Naive B cell (primary cell): ENCODE measurements around the gene DRAXIN. TPM values are rescaled to one million over a fixed set of nuclear protein-coding genes. Genes with fewer than 3 reads are reported as not detected.

Experiments used
- ATAC-seq, 2 donors: fragments of 150-1000 bp; cut with Tn5 transposase; 2 replicates each; pipeline ENCODE4 v1.10.0; 2021; ENCODE audit warnings: low read depth in 2 of 2, mild to moderate bottlenecking in 2 of 2, moderate library complexity in 2 of 2
- DNase-seq: peaks from one replicate; pipeline ENCODE4 v3.0.0; 2022
- H3K27ac Mint-ChIP-seq, 6 donors: one replicate each; pipeline ENCODE4 v1.8.0; 2020 to 2022; ENCODE audit warnings: mild to moderate bottlenecking in 6 of 6, mixed read lengths in 6 of 6, moderate library complexity in 5 of 6, inconsistent platforms in 2 of 6
- H3K27me3 Mint-ChIP-seq, 3 donors: one replicate each; pipeline ENCODE4 v1.8.0; 2021 to 2022; ENCODE audit warnings: mixed read lengths in 3 of 3, mild to moderate bottlenecking in 1 of 3
- H3K36me3 Mint-ChIP-seq, 2 donors: one replicate each; pipeline ENCODE4 v1.8.0; 2020 to 2022; ENCODE audit warnings: mixed read lengths in 2 of 2, inconsistent platforms in 1 of 2, mild to moderate bottlenecking in 1 of 2
- H3K4me1 Mint-ChIP-seq, 3 donors: one replicate each; pipeline ENCODE4 v1.8.0; 2020 to 2022; ENCODE audit warnings: mixed read lengths in 3 of 3, inconsistent platforms in 1 of 3, mild to moderate bottlenecking in 1 of 3, moderate library complexity in 1 of 3
- H3K4me3 Mint-ChIP-seq, 8 donors: one replicate each; pipeline ENCODE4 v1.8.0; 2020 to 2022; ENCODE audit warnings: mild to moderate bottlenecking in 8 of 8, mixed read lengths in 8 of 8, moderate library complexity in 8 of 8, inconsistent platforms in 2 of 8
- H3K9me3 Mint-ChIP-seq, 7 donors: one replicate each; pipeline ENCODE4 v1.8.0; 2020 to 2022; ENCODE audit warnings: mixed read lengths in 7 of 7, mild to moderate bottlenecking in 5 of 7, inconsistent platforms in 2 of 7, moderate library complexity in 1 of 7
- polyA plus RNA-seq, 6 donors: library from polyadenylated mRNA; unstranded; fragments of 300-500 nt; fragmentation: Illumina TruSeq; gene quantifications; one replicate each; pipeline ENCODE4 v1.2.3, GENCODE V29; 2021; ENCODE audit warnings: low read depth in 6 of 6

Gene DRAXIN
- polyA plus RNA-seq, 6 donors from 2014 or later = 0.04 to 0.09 (median 0.09) TPM; not detected in 1

DNA sequence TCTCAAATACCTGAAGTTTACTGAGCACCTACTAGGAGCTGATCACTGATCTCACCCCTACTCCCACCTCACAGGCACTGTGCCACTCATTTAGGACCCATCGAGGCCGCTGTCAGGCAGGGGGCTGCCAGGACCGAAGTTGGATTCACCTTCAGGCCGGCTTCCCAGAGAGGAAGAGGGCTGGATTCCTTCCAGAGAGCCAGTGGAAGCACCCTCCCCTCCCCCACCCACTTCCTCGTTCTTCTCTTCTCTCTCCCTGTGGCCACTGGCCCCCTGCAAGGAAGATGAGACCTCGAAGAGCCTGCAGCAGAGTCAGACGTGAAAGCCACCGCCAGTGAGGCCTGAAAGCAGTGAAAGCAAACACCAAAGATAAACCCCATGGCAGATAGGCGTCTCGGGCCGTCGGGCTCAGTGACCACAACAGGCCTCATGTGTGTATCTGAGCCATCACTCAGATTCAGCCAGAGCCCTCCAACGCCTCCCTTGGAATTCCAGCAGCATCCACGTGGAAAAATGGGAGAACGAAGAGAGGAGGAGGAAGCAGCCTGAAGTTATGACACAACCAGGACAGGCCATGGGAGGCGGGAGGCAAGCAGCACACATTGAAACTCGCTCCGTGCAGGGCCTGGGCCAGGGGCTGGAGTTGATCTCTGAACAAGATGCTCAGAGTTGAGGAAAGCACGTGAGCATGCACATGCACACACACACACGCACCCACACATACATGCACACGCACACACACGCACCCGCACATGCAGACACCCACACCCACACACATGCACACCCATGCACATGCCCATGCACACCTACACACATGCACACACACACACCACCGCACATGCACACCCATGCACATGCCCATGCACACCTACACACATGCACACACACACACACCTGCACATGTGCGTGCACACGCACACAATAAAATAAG, 38.3 kb downstream of the DRAXIN start:
- H3K9me3 Mint-ChIP-seq = no peaks in the 10 kb centered on the region
- H3K36me3 Mint-ChIP-seq = no peaks in the 10 kb centered on the region
- H3K4me3 Mint-ChIP-seq = peak overlapping the region; percentile 83 to 96 (median 90)
- peaks cover 29 to 49% (median 42%) of the 10 kb centered on the region in 3 donors for H3K4me1 Mint-ChIP-seq
- peak in 1 of 2 donors; percentile 23 for ATAC-seq
- H3K27ac Mint-ChIP-seq = peak overlapping the region in 5 of 6 donors; percentile 82 to 95 (median 92)
- no peak for DNase-seq
- no peaks in the 10 kb centered on the region for H3K27me3 Mint-ChIP-seq

DNA sequence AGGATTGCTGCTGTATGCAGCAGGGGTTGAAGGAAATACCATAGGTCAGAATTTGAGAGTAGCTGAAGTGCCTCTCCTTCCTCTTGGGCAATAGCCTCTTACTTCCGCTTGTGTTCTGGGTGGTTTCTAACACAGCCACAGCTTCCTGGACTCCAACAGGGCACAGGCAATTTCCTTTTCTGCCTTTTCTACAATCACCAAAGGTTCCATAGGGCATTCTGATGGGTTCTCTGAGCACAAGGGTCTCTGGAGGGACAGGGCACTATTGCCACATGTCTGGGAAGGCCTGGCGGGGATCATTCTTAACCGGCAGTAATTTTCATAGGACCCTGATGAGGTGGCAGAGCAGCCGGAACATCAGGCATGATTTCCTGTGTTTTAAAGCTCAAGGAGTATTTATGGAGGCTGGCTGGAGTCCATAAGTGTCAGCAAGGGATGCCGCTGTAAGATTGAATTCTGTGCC, 39.0 kb downstream of the DRAXIN start:
- ATAC-seq = peak; percentile 96 to 97
- Mint-ChIP-seq H3K4me1 (peaks cover 27 to 49% (median 38%) of the 10 kb centered on the region in 3 donors), H3K9me3 (no peaks in the 10 kb centered on the region), H3K27ac (peak overlapping the region; percentile 60 to 97 (median 94)), H3K36me3 (no peaks in the 10 kb centered on the region), H3K27me3 (no peaks in the 10 kb centered on the region), H3K4me3 (peak overlapping the region; percentile 83 to 96 (median 90))
- DNase-seq = peak; percentile 64

DNA sequence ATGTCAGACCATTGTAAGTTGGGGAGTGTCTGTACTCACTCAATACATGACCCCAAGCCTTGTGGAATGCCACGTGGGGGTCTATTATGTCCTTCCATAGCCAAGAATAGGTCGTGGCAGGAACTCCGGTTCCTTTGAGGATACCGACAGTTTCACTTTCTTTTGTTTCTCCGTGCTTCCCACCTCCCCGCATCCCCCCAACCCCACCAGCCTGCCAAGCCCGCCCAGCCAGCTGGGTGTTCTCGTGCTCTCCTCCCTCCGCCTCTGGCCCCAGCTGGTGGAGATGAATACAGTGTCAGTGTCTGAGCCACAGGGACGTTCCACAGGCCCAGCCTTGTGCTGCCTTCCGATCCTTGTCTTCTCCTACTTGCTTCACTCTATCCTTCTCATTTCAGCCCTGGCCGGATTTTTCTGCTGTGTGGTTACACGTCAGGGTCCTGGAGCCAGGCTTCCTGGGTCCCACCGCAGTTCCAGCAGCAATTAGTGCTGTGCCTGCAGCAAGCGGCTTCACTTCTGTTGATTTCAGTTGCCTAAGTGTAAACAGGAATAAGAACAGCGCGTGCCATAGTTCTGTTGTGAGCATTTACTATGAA, 40.3 kb downstream of the DRAXIN start:
- Mint-ChIP-seq H3K36me3 (no peaks in the 10 kb centered on the region), H3K9me3 (no peaks in the 10 kb centered on the region), H3K4me3 (peak overlapping the region; percentile 84 to 96 (median 91)), H3K27me3 (no peaks in the 10 kb centered on the region), H3K27ac (peak overlapping the region in 5 of 6 donors; percentile 61 to 96 (median 88)), H3K4me1 (peaks cover 23 to 51% (median 43%) of the 10 kb centered on the region in 3 donors)
- no peak for ATAC-seq
- no peak for DNase-seq

DNA sequence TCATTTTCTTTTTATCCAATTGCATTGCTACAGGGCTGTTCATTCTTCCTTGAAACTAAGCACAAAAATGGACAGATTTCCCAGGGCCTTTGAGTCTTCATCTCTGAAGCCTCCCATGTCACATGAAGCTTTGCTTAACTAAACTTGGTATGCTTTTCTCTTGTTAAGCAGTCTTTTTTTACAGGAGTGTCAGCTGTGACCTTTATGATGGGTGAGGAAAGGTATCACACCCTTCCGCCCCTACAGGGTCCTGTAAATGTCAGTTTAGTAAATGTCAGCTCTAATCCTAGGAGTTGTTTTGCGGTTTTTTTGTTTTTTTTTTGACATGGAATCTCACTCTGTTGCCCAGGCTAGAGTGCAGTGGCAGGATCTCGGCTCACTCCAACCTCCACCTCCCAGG, 41.8 kb downstream of the DRAXIN start:
- Mint-ChIP-seq H3K4me1 (peaks cover 33 to 62% (median 53%) of the 10 kb centered on the region in 3 donors), H3K9me3 (no peaks in the 10 kb centered on the region), H3K27me3 (no peaks in the 10 kb centered on the region), H3K4me3 (peak overlapping the region in 1 of 8 donors; percentile 38), H3K27ac (peak overlapping the region in 1 of 6 donors; percentile 70), H3K36me3 (no peaks in the 10 kb centered on the region)
- ATAC-seq (no peak), DNase-seq (no peak)

DNA sequence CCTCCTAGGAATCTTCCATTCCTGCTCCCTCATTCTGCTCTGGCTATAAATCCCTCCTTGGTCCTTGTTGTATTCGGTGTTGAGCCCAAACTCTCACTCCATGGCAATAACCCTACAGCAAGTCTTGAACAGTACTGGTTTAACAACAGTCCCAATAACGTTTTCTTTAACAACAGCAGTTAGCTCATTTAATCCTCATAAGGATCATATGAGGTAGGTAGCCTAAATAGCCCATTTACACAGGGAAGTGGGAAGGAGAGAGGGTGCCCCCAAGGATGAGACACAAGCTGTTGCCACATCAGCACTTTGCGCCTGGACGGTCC, 44.0 kb downstream of the DRAXIN start:
- Mint-ChIP-seq H3K27me3 (no peaks in the 10 kb centered on the region), H3K4me1 (peaks cover 25 to 64% (median 61%) of the 10 kb centered on the region in 3 donors), H3K27ac (peak overlapping the region in 5 of 6 donors; percentile 77 to 97 (median 90)), H3K9me3 (no peaks in the 10 kb centered on the region), H3K4me3 (peak overlapping the region; percentile 90 to 99 (median 96)), H3K36me3 (no peaks in the 10 kb centered on the region)
- ATAC-seq (peak; percentile 1 to 5), DNase-seq (no peak)

DNA sequence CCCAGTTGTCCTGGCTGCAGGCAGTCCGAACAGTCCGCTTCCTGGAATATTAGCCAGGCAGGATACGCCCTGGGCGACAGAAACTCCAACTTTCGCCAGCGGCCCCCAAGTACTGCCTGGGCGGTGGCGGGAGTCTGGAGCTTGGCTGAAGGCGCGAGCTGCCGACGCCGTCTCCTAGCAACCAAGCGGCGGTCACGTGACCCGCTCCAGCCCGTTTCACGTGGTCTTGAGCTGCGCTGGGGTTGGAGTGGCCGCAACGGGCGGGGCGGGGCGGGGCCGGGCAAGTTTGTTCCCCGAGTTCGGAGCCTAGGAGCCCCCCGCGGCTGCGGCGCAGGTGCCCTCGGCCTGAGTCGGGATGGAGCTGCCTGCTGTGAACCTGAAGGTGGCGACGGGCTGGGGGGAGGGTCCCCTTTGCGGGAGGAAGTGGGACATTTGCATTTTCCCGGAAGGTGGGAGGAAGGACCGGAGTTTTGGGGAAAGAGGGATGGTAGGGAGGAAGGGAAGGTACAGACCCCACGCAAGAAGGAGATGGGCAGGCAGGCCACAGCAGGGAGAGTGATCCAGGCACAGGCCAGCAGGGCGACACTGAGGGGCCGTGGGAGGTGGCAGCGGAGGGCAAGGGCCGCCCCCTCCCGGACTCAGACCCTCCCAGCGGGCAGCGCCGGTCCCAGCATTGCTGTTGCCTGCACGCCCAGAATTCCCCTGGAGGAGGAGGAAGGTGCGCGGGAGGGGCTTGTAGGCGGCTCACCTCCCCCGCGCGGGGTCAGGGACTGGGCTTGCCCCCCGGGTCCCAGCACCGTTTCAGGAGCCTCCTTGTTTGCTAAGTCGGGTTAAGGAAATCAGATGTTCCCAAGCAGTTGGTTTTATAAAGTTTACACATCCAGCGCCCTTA, 44.6 kb downstream of the DRAXIN start, which contains the start of gene AGTRAP:
Gene AGTRAP (plus strand): TSS at position 283 of the 892 bp plus-strand sequence. CDS start 73 bp downstream, at position 356.
- Mint-ChIP-seq H3K27me3 (no peaks in the 10 kb centered on the region), H3K4me1 (peaks cover 30 to 64% (median 61%) of the 10 kb centered on the region in 3 donors), H3K36me3 (no peaks in the 10 kb centered on the region), H3K4me3 (peak within 1 kb of the TSS; percentile 90 to 99 (median 96)), H3K9me3 (no peaks in the 10 kb centered on the region), H3K27ac (peak within 1 kb of the TSS in 5 of 6 donors; percentile 77 to 97 (median 90))
- peak; percentile 81 for DNase-seq
- ATAC-seq = peak; percentile 87 to 90

DNA sequence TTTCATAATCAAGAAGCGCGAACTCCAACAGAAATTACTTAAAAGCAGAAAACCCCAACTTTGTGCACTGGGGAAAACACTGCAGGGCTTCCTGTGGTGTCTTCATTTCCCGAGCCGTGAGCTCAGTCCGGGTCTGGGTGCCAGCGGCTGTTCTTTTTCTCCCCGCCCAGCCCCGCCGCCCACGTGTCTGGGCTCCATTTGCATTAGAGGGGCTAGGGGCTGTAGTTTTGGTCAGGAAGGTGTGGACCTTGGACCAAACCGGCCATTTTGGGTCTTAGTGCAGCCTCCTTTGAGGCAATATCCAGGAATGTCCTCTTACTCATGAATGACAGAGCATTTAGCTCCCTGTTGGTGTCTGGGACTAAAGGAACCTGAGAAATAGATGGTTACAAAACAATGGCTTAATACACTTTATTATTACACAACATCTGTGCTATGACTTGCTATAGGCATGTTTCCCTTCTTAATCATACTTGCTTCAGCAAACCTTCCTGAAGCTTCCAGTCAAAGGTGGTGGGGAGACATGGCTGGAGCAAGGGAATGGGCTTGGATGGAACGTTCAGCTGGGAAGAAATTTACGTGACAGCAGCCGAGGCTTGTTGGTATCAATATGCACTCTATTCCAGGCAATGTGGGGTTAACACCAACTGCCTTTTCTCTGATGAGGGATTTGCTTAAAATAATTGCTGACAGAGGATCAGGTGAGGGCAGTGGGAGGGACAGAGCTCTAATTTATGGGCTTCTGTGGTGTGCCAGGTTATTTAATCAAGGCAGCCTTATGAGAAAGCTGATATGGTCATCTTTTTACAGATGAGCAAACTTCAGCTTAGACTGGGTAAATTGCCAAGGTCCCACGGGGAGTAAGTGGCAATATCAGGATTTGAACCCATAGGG, 45.5 kb downstream of the DRAXIN start:
- ATAC-seq (peak; percentile 45 to 48), DNase-seq (no peak)
- Mint-ChIP-seq H3K9me3 (no peaks in the 10 kb centered on the region), H3K27ac (peak overlapping the region in 4 of 6 donors; percentile 42 to 97 (median 90)), H3K4me1 (peaks cover 25 to 63% (median 58%) of the 10 kb centered on the region in 3 donors), H3K27me3 (no peaks in the 10 kb centered on the region), H3K36me3 (no peaks in the 10 kb centered on the region), H3K4me3 (peak overlapping the region; percentile 90 to 99 (median 96))

DNA sequence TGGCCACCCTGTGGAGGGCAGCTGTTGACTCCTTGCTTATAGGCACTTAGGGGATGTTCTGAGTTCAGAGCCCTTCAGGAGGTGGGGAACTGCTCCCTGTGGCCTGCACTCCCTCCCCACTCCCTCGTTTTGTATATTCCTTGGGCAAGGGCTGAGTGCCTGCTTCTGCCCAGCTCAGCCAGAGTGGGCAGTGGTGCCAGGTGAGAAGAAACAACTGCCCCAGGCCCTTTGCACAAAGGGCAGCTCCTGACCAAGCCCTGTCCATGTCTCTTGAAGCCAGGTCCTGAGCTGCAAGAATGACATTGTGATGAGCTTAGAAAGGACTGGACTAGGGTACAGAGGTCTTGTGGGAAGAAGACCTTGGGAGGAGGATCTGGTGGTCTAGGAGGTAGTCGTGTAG, 46.6 kb downstream of the DRAXIN start:
- peak overlapping the region in 3 of 8 donors; percentile 39 to 99 (median 53) for H3K4me3 Mint-ChIP-seq
- DNase-seq = no peak
- H3K4me1 Mint-ChIP-seq = peaks cover 28 to 63% (median 56%) of the 10 kb centered on the region in 3 donors
- H3K27me3 Mint-ChIP-seq = no peaks in the 10 kb centered on the region
- no peaks in the 10 kb centered on the region for H3K36me3 Mint-ChIP-seq
- no peaks in the 10 kb centered on the region for H3K9me3 Mint-ChIP-seq
- no peak overlapping the region for H3K27ac Mint-ChIP-seq
- no peak for ATAC-seq

DNA sequence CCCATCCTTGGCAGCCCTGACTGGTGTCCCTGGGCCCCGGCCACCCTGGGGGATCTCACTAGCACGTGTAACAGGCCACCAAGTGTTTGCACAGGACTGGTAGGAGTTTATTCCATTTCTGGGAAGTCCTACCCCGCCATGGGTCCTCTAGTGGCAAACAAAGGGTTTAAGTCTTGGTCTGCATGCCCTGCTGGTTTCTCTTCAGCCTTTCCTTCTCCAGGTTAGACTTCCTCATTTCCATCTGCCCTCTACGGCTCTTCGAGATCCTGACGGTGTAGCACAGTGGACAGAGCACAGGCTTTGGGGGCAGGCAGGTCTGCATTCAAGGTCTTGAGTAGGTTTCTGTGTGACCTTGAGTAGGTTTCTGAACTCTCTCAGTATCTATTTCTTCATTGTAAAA, 47.3 kb downstream of the DRAXIN start:
- ATAC-seq (no peak), DNase-seq (no peak)
- Mint-ChIP-seq H3K27ac (peak overlapping the region in 3 of 6 donors; percentile 38 to 66 (median 42)), H3K4me3 (peak overlapping the region in 2 of 8 donors; percentile 33 to 66), H3K4me1 (peaks cover 28 to 63% (median 56%) of the 10 kb centered on the region in 3 donors), H3K36me3 (no peaks in the 10 kb centered on the region), H3K27me3 (no peaks in the 10 kb centered on the region), H3K9me3 (no peaks in the 10 kb centered on the region)

DNA sequence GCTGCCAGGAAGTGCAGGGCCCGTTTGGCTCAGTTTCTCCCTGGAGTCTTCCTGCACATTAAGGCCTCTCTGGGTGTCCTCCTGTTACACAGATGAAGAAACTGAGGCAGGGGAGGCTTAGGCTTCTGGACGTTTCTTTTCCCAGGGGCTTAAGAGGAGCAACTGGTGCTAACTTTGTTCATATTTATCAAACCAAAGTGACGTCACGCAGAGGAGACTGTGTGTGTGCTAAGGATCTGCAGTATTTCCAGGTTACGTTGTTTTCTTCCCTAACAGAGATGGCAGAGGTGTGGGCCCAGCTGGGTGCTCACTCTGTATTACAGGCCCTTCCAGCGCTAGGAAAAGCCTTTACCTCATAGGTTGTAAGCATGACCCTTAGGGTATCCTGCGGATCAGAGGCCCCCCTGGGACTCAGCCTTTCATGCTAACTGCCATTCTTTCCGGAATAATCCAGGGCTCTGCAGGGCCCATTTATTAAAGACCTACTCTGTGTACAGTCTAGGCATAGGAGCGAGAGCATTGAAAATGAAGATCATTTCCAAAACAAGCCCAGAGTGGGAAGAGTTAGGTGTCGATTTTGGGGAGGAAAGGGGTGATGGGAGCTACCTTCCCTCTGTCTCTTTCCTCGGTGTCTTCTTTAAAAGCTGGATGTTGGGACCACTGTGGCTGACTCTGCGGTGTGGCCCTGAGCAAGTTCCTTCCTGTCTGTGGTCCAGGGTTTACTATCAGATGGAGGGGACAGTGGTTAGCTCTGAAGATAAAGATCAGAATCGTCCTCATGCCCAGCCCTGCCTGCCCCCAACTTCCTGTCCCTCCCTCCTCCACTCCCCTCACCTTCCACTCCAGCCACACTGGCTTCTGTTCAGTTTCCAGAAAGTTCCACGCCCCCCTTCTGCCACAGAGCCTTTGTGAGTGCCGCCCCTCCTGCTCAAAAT, 49.0 kb downstream of the DRAXIN start:
- peak overlapping the region in 5 of 8 donors; percentile 3 to 77 (median 41) for H3K4me3 Mint-ChIP-seq
- DNase-seq = no peak
- no peaks in the 10 kb centered on the region for H3K36me3 Mint-ChIP-seq
- no peak for ATAC-seq
- no peaks in the 10 kb centered on the region for H3K9me3 Mint-ChIP-seq
- no peaks in the 10 kb centered on the region for H3K27me3 Mint-ChIP-seq
- peaks cover 28 to 61% (median 52%) of the 10 kb centered on the region in 3 donors for H3K4me1 Mint-ChIP-seq
- peak overlapping the region in 4 of 6 donors; percentile 63 to 81 (median 68) for H3K27ac Mint-ChIP-seq

DNA sequence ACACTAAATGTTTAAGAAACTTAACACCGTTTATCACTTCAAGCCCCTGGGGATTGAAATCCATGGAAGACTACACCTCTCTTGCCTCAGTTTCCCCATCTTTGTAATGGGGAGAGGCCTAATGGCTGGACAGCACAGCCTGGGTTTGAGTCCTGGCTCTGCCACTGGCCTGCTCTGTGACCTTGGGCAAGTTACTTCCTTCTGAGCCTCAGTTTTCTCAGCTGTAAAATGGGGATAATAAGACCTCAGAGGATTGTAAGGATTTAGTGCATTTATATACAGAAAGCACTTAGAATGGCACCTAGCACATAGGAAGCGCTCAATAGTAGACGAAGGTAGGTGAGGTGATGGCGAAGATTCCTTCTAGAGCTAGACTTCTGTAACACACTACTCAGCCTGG, 50.0 kb downstream of the DRAXIN start:
- Mint-ChIP-seq H3K4me3 (peak overlapping the region in 1 of 8 donors; percentile 77), H3K27me3 (no peaks in the 10 kb centered on the region), H3K4me1 (peaks cover 28 to 56% (median 44%) of the 10 kb centered on the region in 3 donors), H3K36me3 (peaks cover 1 to 7% of the 10 kb centered on the region in 2 donors), H3K27ac (peak overlapping the region in 1 of 6 donors; percentile 66), H3K9me3 (no peaks in the 10 kb centered on the region)
- ATAC-seq (no peak), DNase-seq (no peak)
